A673 (cell line): ENCODE data around the gene KRT17.

Experiments
- CTCF ChIP-seq: fragments of 300-800, 200-600 bp; sonication (generic); conservative IDR thresholded peaks from 2 replicates; pipeline ENCODE4 v1.5.1; 2017; ENCODE audit warnings: low read depth, mild to moderate bottlenecking, antibody characterized with exemption, low read length, moderate library complexity, mixed read lengths
- EZH2 ChIP-seq: fragments of 200-600 bp; sonication (generic); IDR thresholded peaks from 2 replicates; pipeline ENCODE4 v1.6.1; 2017; ENCODE audit warnings: borderline replicate concordance, low read depth, mild to moderate bottlenecking, mixed read lengths, antibody characterized with exemption, low read length; ENCODE audit not compliant: poor library complexity, severe bottlenecking

GRCh38 chr17:41633556-41634199 is 9.3 kb upstream of the KRT17 start:
- TF ChIP-seq EZH2, result no peak
- no peak for TF ChIP-seq CTCF
